ENCODE results near the gene GMDS. TPM values are rescaled to one million over a fixed set of nuclear protein-coding genes. Genes with fewer than 3 reads are reported as not detected.

Gene GMDS
- polyA plus RNA-seq, 1 of the 3 experiments (the other 2 are of a cell fraction) = 12.3 TPM

- TF ChIP-seq PBX3 (IDR thresholded peaks at IDR 0.05) (no peak), NRF1 (IDR thresholded peaks at IDR 0.05; ENCODE audit: low read depth, low read length) (no peak), JUND (IDR thresholded peaks at IDR 0.05) (no peak), IRF3 (IDR thresholded peaks at IDR 0.05; ENCODE audit: low read depth, low read length) (no peak), ELF1 (IDR thresholded peaks at IDR 0.05) (no peak), FOXJ3 (CRISPR knock-in tag; IDR thresholded peaks at IDR 0.05) (no peak)
Measured at GRCh38 chr6:1577896-1578745, 667.3 kb downstream of the GMDS start (continued).

- Histone ChIP-seq H3K4me3 (ENCODE audit: low read depth in 2 of 2, low read length in 1 of 2) (no peak overlapping the region), H3K9me3 (no peaks in the 10 kb centered on the region), H2AFZ (ENCODE audit: low read depth) (no peak overlapping the region), H3K36me3 (replicated peaks in 1 of 2; ENCODE audit: control insufficient read depth in 1 of 2, insufficient read depth in 2 of 2, low read length in 1 of 2) (no peaks in the 10 kb centered on the region), H3K9ac (no peak overlapping the region), H3K4me2 (no peak overlapping the region), H3K27ac (ENCODE audit: low read depth in 2 of 2, low read length in 1 of 2) (no peak overlapping the region), H3K79me2 (ENCODE audit: insufficient read depth) (no peaks in the 10 kb centered on the region), H3K9me2 (no peaks in the 10 kb centered on the region), H3K4me1 (ENCODE audit: control insufficient read depth in 1 of 2, insufficient read depth in 2 of 2, low read depth in 1 of 2, low read length in 1 of 2) (no peaks in the 10 kb centered on the region), H3F3A (replicated peaks; ENCODE audit: insufficient read depth) (no peaks in the 10 kb centered on the region), H3K27me3 (ENCODE audit: insufficient read depth) (peaks cover 15% of the 10 kb centered on the region; the same call in 1 of the 2 replicates), H4K20me1 (ENCODE audit: insufficient read depth) (no peaks in the 10 kb centered on the region)
- no peak for DNase-seq
- ChIA-PET CTCF (interaction anchor here (1.5 to 1.6 kb wide), 2 partner anchors 19 to 1057 kb away, joined by 5 read pairs; no protein-coding TSS in a partner anchor), POLR2A (no interaction called here)
- 31% methylated on average over 4 of the region's 11 CpGs for WGBS (ENCODE audit: low lambda C conversion rate)
- TF ChIP-seq POLR2AphosphoS5 (IDR thresholded peaks at IDR 0.05; ENCODE audit: low read depth, low read length) = no peak
- no peak for TF ChIP-seq MEF2A (IDR thresholded peaks at IDR 0.05; ENCODE audit: borderline replicate concordance, low read depth)
- TF ChIP-seq CTCF (IDR thresholded peaks at IDR 0.05) = no peak
- TF ChIP-seq RAD21 (IDR thresholded peaks at IDR 0.05; ENCODE audit: low read length) = no peak
- no peak for TF ChIP-seq MXI1 (IDR thresholded peaks at IDR 0.05; ENCODE audit: low read depth, low read length)
- TF ChIP-seq RXRA (IDR thresholded peaks at IDR 0.05; ENCODE audit: borderline replicate concordance, low read depth) = no peak
- no peak for TF ChIP-seq REST (IDR thresholded peaks at IDR 0.05; ENCODE audit: low read depth, low read length)
- TF ChIP-seq TCF12 (IDR thresholded peaks at IDR 0.05) = no peak
- no peak for TF ChIP-seq MAX (IDR thresholded peaks at IDR 0.05; ENCODE audit: low read depth)
- TF ChIP-seq GATA2 (CRISPR knock-in tag; IDR thresholded peaks at IDR 0.05) = no peak
- no peak for TF ChIP-seq FOXM1 (IDR thresholded peaks at IDR 0.05; ENCODE audit: low read depth)
- TF ChIP-seq RCOR1 (IDR thresholded peaks at IDR 0.05; ENCODE audit: low read length) = no peak
- no peak for TF ChIP-seq YY1 (IDR thresholded peaks at IDR 0.05; ENCODE audit: low read depth)
- no peak for TF ChIP-seq JUND (IDR thresholded peaks at IDR 0.05)
- no peak for TF ChIP-seq NFIC (IDR thresholded peaks at IDR 0.05; ENCODE audit: borderline replicate concordance)
- no peak for TF ChIP-seq SIN3A (IDR thresholded peaks at IDR 0.05; ENCODE audit: borderline replicate concordance, low read depth, low read length)
- TF ChIP-seq FOXJ3 (CRISPR knock-in tag; IDR thresholded peaks at IDR 0.05) = no peak
- TF ChIP-seq SMC3 (IDR thresholded peaks at IDR 0.05; ENCODE audit: low read depth, low read length) = no peak
Measured at GRCh38 chr6:1577146-1577680, 668.2 kb downstream of the GMDS start.

Data from SK-N-SH (cell line).